Measurements from ENCODE around the gene RNF13.
A peak's percentile ranks its signal among the peaks of the same experiment; 100 is the strongest.

Gene RNF13

GRCh38 chr3:149812606-149813366 lies at the start of gene RNF13:
Gene RNF13, plus strand, starts transcription at chr3:149813215. Its CDS starts 32,812 bp downstream, at chr3:149846027.
- DNase-seq (ENCODE audit: low spot score): peak; percentile 90

- DNase-seq (ENCODE audit: low spot score): no peak
Measured at GRCh38 chr3:149763565-149764195, 49.3 kb upstream of the RNF13 start.

- DNase-seq (ENCODE audit: low spot score): no peak
Measured at GRCh38 chr3:149764302-149764701, 48.7 kb upstream of the RNF13 start.

- no peak for DNase-seq (ENCODE audit: low spot score)
Measured at GRCh38 chr3:149765762-149766334, 47.2 kb upstream of the RNF13 start.

GRCh38 chr3:149767720-149768119 lies 45.3 kb upstream of the RNF13 start:
- no peak for DNase-seq (ENCODE audit: low spot score)

GRCh38 chr3:149768704-149769103 lies 44.3 kb upstream of the RNF13 start:
- DNase-seq (ENCODE audit: low spot score): no peak

- DNase-seq (ENCODE audit: low spot score): no peak
Measured at GRCh38 chr3:149770246-149770645, 42.8 kb upstream of the RNF13 start.

- peak; percentile 37 for DNase-seq (ENCODE audit: low spot score)
Measured at GRCh38 chr3:149771652-149772271, 41.3 kb upstream of the RNF13 start.

GRCh38 chr3:149772861-149773260 lies 40.2 kb upstream of the RNF13 start:
- DNase-seq (ENCODE audit: low spot score): no peak

- DNase-seq (ENCODE audit: low spot score): no peak
Measured at GRCh38 chr3:149776170-149776569, 36.8 kb upstream of the RNF13 start.

GRCh38 chr3:149777414-149778214 lies 35.4 kb upstream of the RNF13 start:
- DNase-seq (ENCODE audit: low spot score): no peak

GRCh38 chr3:149781211-149781610 lies 31.8 kb upstream of the RNF13 start:
- DNase-seq (ENCODE audit: low spot score): peak; percentile 14

- DNase-seq (ENCODE audit: low spot score): no peak
Measured at GRCh38 chr3:149781741-149782140, 31.3 kb upstream of the RNF13 start.

GRCh38 chr3:149783576-149783975 lies 29.4 kb upstream of the RNF13 start:
- peak; percentile 24 for DNase-seq (ENCODE audit: low spot score)

GRCh38 chr3:149784064-149784704 lies 28.8 kb upstream of the RNF13 start:
- no peak for DNase-seq (ENCODE audit: low spot score)

GRCh38 chr3:149790268-149790667 lies 22.7 kb upstream of the RNF13 start:
- no peak for DNase-seq (ENCODE audit: low spot score)

GRCh38 chr3:149790698-149791097 lies 22.3 kb upstream of the RNF13 start:
- DNase-seq (ENCODE audit: low spot score): no peak

- DNase-seq (ENCODE audit: low spot score): no peak
Measured at GRCh38 chr3:149792452-149793270, 20.4 kb upstream of the RNF13 start, which contains the start of gene ANKUB1. Gene ANKUB1, minus strand, starts transcription at chr3:149792554. Its CDS starts 188 bp downstream, at chr3:149792366.

GRCh38 chr3:149796026-149796425 lies 17.0 kb upstream of the RNF13 start:
- DNase-seq (ENCODE audit: low spot score): no peak

- DNase-seq (ENCODE audit: low spot score): no peak
Measured at GRCh38 chr3:149800693-149801092, 12.3 kb upstream of the RNF13 start.
